IMR-90 (cell line): ENCODE data around the gene SDHC.

Experiments used
- CEBPB ChIP-seq: IDR thresholded peaks from 2 replicates; pipeline ENCODE4 v1.6.1; 2012; ENCODE audit warnings: low read depth, low read length, improper control_type of control experiment
- CTCF ChIP-seq: conservative IDR thresholded peaks from 2 replicates; pipeline ENCODE4 v1.5.1; 2012; ENCODE audit warnings: mild to moderate bottlenecking, low read depth, low read length, improper control_type of control experiment
- FOS ChIP-seq: fragments of 150-350 bp; IDR thresholded peaks from 2 replicates; pipeline ENCODE4 v1.6.1; 2016; ENCODE audit warnings: low read depth, low read length
- MAFK ChIP-seq: IDR thresholded peaks from 2 replicates; pipeline ENCODE4 v1.6.1; 2012; ENCODE audit warnings: low read depth, low read length, improper control_type of control experiment
- MAZ ChIP-seq: IDR thresholded peaks from 2 replicates; pipeline ENCODE4 v1.6.1; 2012; ENCODE audit warnings: low read depth, mild to moderate bottlenecking, low read length, improper control_type of control experiment, moderate library complexity, borderline replicate concordance
- MXI1 ChIP-seq: IDR thresholded peaks from 2 replicates; pipeline ENCODE4 v1.6.1; 2012; ENCODE audit warnings: low read depth, mild to moderate bottlenecking, low read length, moderate library complexity, borderline replicate concordance
- POLR2A ChIP-seq: IDR thresholded peaks from 2 replicates; pipeline ENCODE4 v1.6.1; 2012; ENCODE audit warnings: mild to moderate bottlenecking, low read depth, low read length
- RAD21 ChIP-seq: IDR thresholded peaks from 2 replicates; pipeline ENCODE4 v1.6.1; 2012; ENCODE audit warnings: low read length, improper control_type of control experiment
- RCOR1 ChIP-seq: IDR thresholded peaks from 2 replicates; pipeline ENCODE4 v1.6.1; 2012; ENCODE audit warnings: mild to moderate bottlenecking, low read length, improper control_type of control experiment; ENCODE audit not compliant: insufficient replicate concordance
- RFX5 ChIP-seq: IDR thresholded peaks from 2 replicates; pipeline ENCODE4 v1.8.0; 2012; ENCODE audit warnings: low read depth, mild to moderate bottlenecking, low read length, moderate library complexity
- SMC3 ChIP-seq: fragments of 150-350 bp; IDR thresholded peaks from 2 replicates; pipeline ENCODE4 v1.6.1; 2016; ENCODE audit warnings: low read depth, mild to moderate bottlenecking, antibody characterized with exemption, low read length, moderate library complexity
- TF ChIP-seq, protein P1 (sequence below): fragments of 150-350 bp; IDR thresholded peaks from 2 replicates; pipeline ENCODE4 v1.6.1; 2016; ENCODE audit warnings: low read depth, mild to moderate bottlenecking, low read length, moderate library complexity, borderline replicate concordance
- TF ChIP-seq, protein P2 (sequence below): fragments of 150-350 bp; IDR thresholded peaks from 2 replicates; pipeline ENCODE4 v1.6.1; 2017; ENCODE audit warnings: mild to moderate bottlenecking, antibody characterized with exemption, low read length, low read depth

- no peak for TF ChIP-seq POLR2A
- TF ChIP-seq CTCF, result no peak
- no peak for TF ChIP-seq RAD21
- TF ChIP-seq FOS, result no peak
- TF ChIP-seq RFX5, result no peak
- no peak for TF ChIP-seq MXI1
- TF ChIP-seq, protein P1, sequence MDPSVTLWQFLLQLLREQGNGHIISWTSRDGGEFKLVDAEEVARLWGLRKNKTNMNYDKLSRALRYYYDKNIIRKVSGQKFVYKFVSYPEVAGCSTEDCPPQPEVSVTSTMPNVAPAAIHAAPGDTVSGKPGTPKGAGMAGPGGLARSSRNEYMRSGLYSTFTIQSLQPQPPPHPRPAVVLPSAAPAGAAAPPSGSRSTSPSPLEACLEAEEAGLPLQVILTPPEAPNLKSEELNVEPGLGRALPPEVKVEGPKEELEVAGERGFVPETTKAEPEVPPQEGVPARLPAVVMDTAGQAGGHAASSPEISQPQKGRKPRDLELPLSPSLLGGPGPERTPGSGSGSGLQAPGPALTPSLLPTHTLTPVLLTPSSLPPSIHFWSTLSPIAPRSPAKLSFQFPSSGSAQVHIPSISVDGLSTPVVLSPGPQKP, result no peak
- no peak for TF ChIP-seq RCOR1
- TF ChIP-seq SMC3, result no peak
- TF ChIP-seq, protein P2, sequence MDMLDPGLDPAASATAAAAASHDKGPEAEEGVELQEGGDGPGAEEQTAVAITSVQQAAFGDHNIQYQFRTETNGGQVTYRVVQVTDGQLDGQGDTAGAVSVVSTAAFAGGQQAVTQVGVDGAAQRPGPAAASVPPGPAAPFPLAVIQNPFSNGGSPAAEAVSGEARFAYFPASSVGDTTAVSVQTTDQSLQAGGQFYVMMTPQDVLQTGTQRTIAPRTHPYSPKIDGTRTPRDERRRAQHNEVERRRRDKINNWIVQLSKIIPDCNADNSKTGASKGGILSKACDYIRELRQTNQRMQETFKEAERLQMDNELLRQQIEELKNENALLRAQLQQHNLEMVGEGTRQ, result no peak
- no peak for TF ChIP-seq CEBPB
- TF ChIP-seq MAZ, result no peak
- no peak for TF ChIP-seq MAFK
Measured at GRCh38 chr1:161351482-161351881, 37.3 kb downstream of the SDHC start.
